HepG2 (cell line): ENCODE results near the gene OSGIN1. TPM values are rescaled to one million over a fixed set of nuclear protein-coding genes. Genes with fewer than 3 reads are reported as not detected.

ENCODE experiments used
- ATAC-seq: fragments of 200-7000 bp; cut with Tn5 transposase; 3 replicates; pipeline ENCODE4 v1.9.1; 2020; ENCODE audit warnings: mild to moderate bottlenecking, moderate library complexity
- BruUV-seq: library from RNA; stranded (reverse); fragments of 400-500 nt; replicated peaks from 2 replicates; lab custom pipeline; 2021; lab: Mats Ljungman, UMichigan
- CTCF ChIA-PET: fragments of 300-600 bp; formaldehyde crosslinking; extraction: SDS; loops from one replicate; lab custom pipeline; 2021; ENCODE audit warnings: low total read pairs, inconsistent platforms, low intra/inter-chr PET ratio; lab: Yijun Ruan, JAX
- POLR2A ChIA-PET: fragments of 350-600 bp; sonication (Branson Sonifier 250); formaldehyde crosslinking; loops from one replicate; lab custom pipeline; 2020; ENCODE audit warnings: antibody characterized with exemption, inconsistent platforms; lab: Yijun Ruan, JAX
- DNase-seq: peaks from one replicate; pipeline ENCODE4 v3.0.0-alpha.2; 2015; ENCODE audit warnings: low spot score
- FAIRE-seq: peaks from 3 replicates; lab custom pipeline; 2011; peaks lifted over from hg19 to GRCh38; lab: Jason Lieb, UNC
- H2AFZ ChIP-seq: one replicate; pipeline ENCODE4 v1.6.1; 2011; ENCODE audit warnings: low read length, inconsistent platforms
- H3K27ac ChIP-seq: fragments of 300-600 bp; 3 replicates; pipeline ENCODE4 v1.8.0; 2011; ENCODE audit warnings: mixed run types, mild to moderate bottlenecking, mixed read lengths, low read length, inconsistent platforms; ENCODE audit not compliant: insufficient read depth; ENCODE audit errors: extremely low read length
- H3K27me3 ChIP-seq, 2 experiments: fragments of 200-600 bp in 1 of 2; 2 replicates in 1 of 2; 3 replicates in 1 of 2; pipeline versions ENCODE4 v1.6.0 to v1.8.0; 2011; ENCODE audit warnings: low read length in 2 of 2, mild to moderate bottlenecking in 2 of 2, moderate library complexity in 2 of 2, inconsistent platforms in 1 of 2; ENCODE audit not compliant: insufficient read depth in 2 of 2, control insufficient read depth in 1 of 2
- H3K36me3 ChIP-seq, 2 experiments: fragments of 200-600 bp in 1 of 2; replicated peaks in 1 of 2; 2 replicates in 1 of 2; 3 replicates in 1 of 2; pipeline versions ENCODE4 v1.5.1 to v1.8.0; 2011; ENCODE audit warnings: low read length in 2 of 2, inconsistent platforms in 1 of 2; ENCODE audit not compliant: insufficient read depth in 2 of 2, control insufficient read depth in 1 of 2
- H3K4me1 ChIP-seq: 2 replicates; pipeline ENCODE4 v1.5.1; 2012; ENCODE audit warnings: low read length, inconsistent platforms; ENCODE audit not compliant: insufficient read depth
- H3K4me2 ChIP-seq: 2 replicates; pipeline ENCODE4 v1.6.0; 2011; ENCODE audit warnings: low read depth, low read length, inconsistent platforms
- H3K4me3 ChIP-seq, 3 experiments: fragments of 200-600 bp in 1 of 3; sonication (generic), shearing (Covaris generic) in 1 of 3; replicated peaks in 1 of 3; 2 replicates each; pipeline ENCODE4 v1.5.1; 2011 to 2016; ENCODE audit warnings: low read length in 3 of 3, inconsistent platforms in 2 of 3, low read depth in 2 of 3, mild to moderate bottlenecking in 2 of 3, control low read depth in 1 of 3, mixed read lengths in 1 of 3; ENCODE audit not compliant: insufficient read depth in 1 of 3
- H3K79me2 ChIP-seq: one replicate; pipeline ENCODE4 v1.6.1; 2011; ENCODE audit warnings: low read length, inconsistent platforms; ENCODE audit not compliant: insufficient read depth
- H3K9ac ChIP-seq: 2 replicates; pipeline ENCODE4 v1.6.0; 2011; ENCODE audit warnings: mild to moderate bottlenecking, low read depth, low read length, inconsistent platforms; ENCODE audit not compliant: insufficient read depth
- H3K9me3 ChIP-seq: 2 replicates; pipeline ENCODE4 v1.5.1; 2012; ENCODE audit warnings: mild to moderate bottlenecking, low read length
- H4K20me1 ChIP-seq: 2 replicates; pipeline ENCODE4 v1.6.0; 2011; ENCODE audit warnings: inconsistent platforms, mild to moderate bottlenecking, low read length, moderate library complexity; ENCODE audit not compliant: insufficient read depth
- GATA4 ChIP-seq: sonication (generic); IDR thresholded peaks from 2 replicates; pipeline ENCODE4 v1.6.1; 2016; ENCODE audit warnings: antibody characterized with exemption, low read depth, borderline replicate concordance
- GATAD1 ChIP-seq: IDR thresholded peaks from 2 replicates; pipeline ENCODE4 v1.6.1; 2016; ENCODE audit warnings: missing genetic modification reagents, missing compliant biosample characterization
- ZNF460 ChIP-seq: sonication (generic); formaldehyde crosslinking; IDR thresholded peaks from 2 replicates; pipeline ENCODE4 v1.5.1; 2020; ENCODE audit warnings: missing genetic modification reagents, mild to moderate bottlenecking, borderline replicate concordance
- WGBS: methylation state at CpG from one replicate; pipeline ENCODE4 v1.1.6; 2017; ENCODE audit warnings: low lambda C conversion rate; 5-methylcytosine and 5-hydroxymethylcytosine counted together
- in situ Hi-C: cut with HindIII; loops from 2 replicates; pipeline ENCODE4 v1.10.0; 2017; ENCODE audit warnings: low pct_unique_long_range_greater_than_20kb; ENCODE audit not compliant: extremely low pct_ligation_motif_present
- intact Hi-C: fragments of 100-400 bp; cut with micrococcal nuclease; formaldehyde crosslinking; loops from one replicate; pipeline ENCODE4 v1.10.0; 2022; ENCODE audit not compliant: unreplicated experiment
- polyA plus RNA-seq, 8 experiments: library from polyadenylated mRNA; depleted of rRNA in 3 of 8; stranded (reverse) in 7 of 8; unstranded in 1 of 8; fragments of >200 nt; fragmentation: Illumina TruSeq in 4 of 8; extraction: Trizol in 4 of 8; gene quantifications; 2 replicates each; pipeline versions ENCODE4 v1.2.1 to v1.2.3, GENCODE V29; 2011 to 2016; ENCODE audit warnings: low read depth in 4 of 8, missing spikeins in 1 of 8, mixed read lengths in 1 of 8; ENCODE audit not compliant: insufficient read depth in 1 of 8
- total RNA-seq, 5 experiments: library from RNA; depleted of rRNA; stranded (reverse); fragments of >200 nt; fragmentation: Illumina TruSeq; extraction: Trizol; gene quantifications; 2 replicates each; pipeline ENCODE4 v1.2.3, GENCODE V29; 2016; ENCODE audit warnings: low read depth in 1 of 5
- TF ChIP-seq, protein P1 (sequence below): conservative IDR thresholded peaks from 2 replicates; pipeline ENCODE4 v1.6.1; 2018; ENCODE audit warnings: missing genetic modification reagents

Gene OSGIN1
- total and polyA plus RNA-seq, 2 of the 13 experiments (the other 11 are each of a cell fraction or from before 2014, with no cell fraction given) = 20.5 to 27.1 TPM

DNA sequence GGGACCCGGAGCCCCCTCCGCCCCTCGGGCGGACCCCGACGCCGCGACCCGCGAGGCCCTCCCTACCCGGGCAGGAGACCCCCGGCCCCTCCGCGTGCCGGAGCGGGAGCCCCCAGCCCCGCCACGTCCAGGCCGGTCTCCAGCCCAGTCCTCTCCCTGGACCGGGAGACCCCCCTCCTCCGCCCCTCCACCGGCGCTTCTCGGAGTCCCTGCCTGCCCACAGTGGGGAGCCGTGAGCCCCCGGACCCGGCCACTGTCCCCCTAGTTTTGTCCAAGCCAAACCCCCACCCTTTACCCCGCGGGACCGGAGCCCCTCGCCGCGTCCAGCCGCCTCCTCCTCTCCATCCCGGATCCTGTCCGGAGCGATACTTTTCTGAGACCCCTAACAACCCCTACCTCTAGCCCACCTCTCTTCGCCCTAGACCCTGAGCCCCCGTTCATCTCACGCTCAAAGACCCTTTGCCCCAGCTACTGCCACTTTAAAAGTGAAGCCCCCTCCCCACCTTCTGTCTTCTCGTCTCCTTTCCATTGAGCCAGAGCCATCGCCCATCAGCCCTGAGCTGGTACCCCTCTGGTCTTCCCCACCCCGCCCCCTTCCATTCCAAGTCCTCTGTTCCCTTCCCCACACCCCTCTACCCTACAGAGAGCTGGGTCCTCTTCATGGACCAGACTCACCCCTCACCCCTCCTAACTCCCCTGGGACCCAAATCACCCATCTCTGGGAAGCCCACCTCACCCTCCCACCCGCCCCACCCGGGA lies 16.0 kb downstream of the OSGIN1 start:
- H2AFZ ChIP-seq = no peak overlapping the region
- H3K4me2 ChIP-seq = no peak overlapping the region
- H3K27me3 ChIP-seq = peaks cover 3 to 38% of the 10 kb centered on the region in 2 experiments; a peak in 4 of 5 replicates
- no peak for TF ChIP-seq GATAD1
- TF ChIP-seq GATA4 = no peak
- TF ChIP-seq ZNF460 = no peak
- TF ChIP-seq, protein P1, sequence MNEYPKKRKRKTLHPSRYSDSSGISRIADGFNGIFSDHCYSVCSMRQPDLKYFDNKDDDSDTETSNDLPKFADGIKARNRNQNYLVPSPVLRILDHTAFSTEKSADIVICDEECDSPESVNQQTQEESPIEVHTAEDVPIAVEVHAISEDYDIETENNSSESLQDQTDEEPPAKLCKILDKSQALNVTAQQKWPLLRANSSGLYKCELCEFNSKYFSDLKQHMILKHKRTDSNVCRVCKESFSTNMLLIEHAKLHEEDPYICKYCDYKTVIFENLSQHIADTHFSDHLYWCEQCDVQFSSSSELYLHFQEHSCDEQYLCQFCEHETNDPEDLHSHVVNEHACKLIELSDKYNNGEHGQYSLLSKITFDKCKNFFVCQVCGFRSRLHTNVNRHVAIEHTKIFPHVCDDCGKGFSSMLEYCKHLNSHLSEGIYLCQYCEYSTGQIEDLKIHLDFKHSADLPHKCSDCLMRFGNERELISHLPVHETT (CRISPR knock-in tag) = no peak
- FAIRE-seq (no peak), ATAC-seq (no peak), DNase-seq (no peak)
- CTCF ChIA-PET = no interaction called here
- in situ Hi-C loops (loop anchor here (25.0 kb wide), 1 partner anchor 218 kb away; the partner anchor contains the start of genes ADAD2 and TAF1C), intact Hi-C loops (no loop called here)
- 74% methylated on average over 33 of the region's 45 CpGs for whole genome bisulfite sequencing
- no peaks in the 10 kb centered on the region for H3K9me3 ChIP-seq
- H3K36me3 ChIP-seq = peaks cover 10 to 14% of the 10 kb centered on the region in 2 experiments; a peak in 4 of 5 replicates
- H3K9ac ChIP-seq = no peak overlapping the region
- H3K4me3 ChIP-seq = no peak overlapping the region
- peaks cover 14% of the 10 kb centered on the region; the same call in 1 of the 2 replicates for H4K20me1 ChIP-seq
- BruUV-seq = no TSS peak
- peaks cover 17% of the 10 kb centered on the region for H3K4me1 ChIP-seq
- no peaks in the 10 kb centered on the region for H3K79me2 ChIP-seq
- POLR2A ChIA-PET = interaction anchor here (1.4 kb wide), 1 partner anchor 14 kb away, joined by 3 read pairs; no protein-coding TSS in a partner anchor
- no peak overlapping the region for H3K27ac ChIP-seq
